ENCODE data around the gene DLK2. TPM values are rescaled to one million over a fixed set of nuclear protein-coding genes. Genes with fewer than 3 reads are reported as not detected.

DLK2 gene
- total and polyA plus RNA-seq, 8 donors: 0.22 to 1.1 (median 0.31) TPM; not detected in 2

DNA sequence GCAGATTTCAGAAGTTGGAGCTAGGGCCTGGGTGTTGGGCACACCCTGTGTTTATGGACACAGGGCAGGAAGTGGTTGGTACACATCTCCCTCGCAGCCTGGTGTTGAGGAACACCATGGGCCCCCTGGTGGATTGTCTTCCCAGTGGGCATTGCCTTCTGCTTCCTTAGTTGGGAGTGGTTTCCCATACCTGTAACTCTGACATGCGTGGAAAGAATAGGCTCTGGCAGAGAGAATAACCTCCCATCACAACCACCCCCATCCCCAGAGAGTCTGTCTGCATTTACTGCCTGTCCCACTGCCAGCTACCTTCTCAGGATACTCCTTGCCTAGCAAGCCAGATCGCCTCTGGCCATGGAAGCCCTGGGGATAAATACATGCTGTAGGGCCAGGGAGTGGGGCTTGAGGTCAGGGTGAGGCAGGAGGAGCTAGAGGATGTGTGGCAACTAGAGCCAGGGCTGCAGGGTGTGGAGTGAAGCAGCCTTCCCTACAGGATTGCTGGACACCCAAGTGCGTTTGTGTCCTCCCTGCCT, 40.1 kb upstream of the DLK2 start:
- no peaks in the 10 kb centered on the region for H3K4me1 ChIP-seq
- WGBS, 2 donors: 83 to 84% methylated on average over 4 of the region's 4 CpGs
- ATAC-seq (no peak), DNase-seq (no peak), FAIRE-seq (no peak)
- TF ChIP-seq, protein P1, sequence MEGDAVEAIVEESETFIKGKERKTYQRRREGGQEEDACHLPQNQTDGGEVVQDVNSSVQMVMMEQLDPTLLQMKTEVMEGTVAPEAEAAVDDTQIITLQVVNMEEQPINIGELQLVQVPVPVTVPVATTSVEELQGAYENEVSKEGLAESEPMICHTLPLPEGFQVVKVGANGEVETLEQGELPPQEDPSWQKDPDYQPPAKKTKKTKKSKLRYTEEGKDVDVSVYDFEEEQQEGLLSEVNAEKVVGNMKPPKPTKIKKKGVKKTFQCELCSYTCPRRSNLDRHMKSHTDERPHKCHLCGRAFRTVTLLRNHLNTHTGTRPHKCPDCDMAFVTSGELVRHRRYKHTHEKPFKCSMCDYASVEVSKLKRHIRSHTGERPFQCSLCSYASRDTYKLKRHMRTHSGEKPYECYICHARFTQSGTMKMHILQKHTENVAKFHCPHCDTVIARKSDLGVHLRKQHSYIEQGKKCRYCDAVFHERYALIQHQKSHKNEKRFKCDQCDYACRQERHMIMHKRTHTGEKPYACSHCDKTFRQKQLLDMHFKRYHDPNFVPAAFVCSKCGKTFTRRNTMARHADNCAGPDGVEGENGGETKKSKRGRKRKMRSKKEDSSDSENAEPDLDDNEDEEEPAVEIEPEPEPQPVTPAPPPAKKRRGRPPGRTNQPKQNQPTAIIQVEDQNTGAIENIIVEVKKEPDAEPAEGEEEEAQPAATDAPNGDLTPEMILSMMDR (IDR thresholded peaks at IDR 0.05): no peak
- H3K27me3 ChIP-seq: no peaks in the 10 kb centered on the region
- H3K4me3 ChIP-seq: no peak overlapping the region
- intact Hi-C loops (cut with DNase I): no loop called here
- H3K9me3 ChIP-seq: no peaks in the 10 kb centered on the region
- H3K27ac ChIP-seq: no peak overlapping the region
- H3K36me3 ChIP-seq: peaks cover 0 to 30% (median 13%) of the 10 kb centered on the region in 3 donors

DNA sequence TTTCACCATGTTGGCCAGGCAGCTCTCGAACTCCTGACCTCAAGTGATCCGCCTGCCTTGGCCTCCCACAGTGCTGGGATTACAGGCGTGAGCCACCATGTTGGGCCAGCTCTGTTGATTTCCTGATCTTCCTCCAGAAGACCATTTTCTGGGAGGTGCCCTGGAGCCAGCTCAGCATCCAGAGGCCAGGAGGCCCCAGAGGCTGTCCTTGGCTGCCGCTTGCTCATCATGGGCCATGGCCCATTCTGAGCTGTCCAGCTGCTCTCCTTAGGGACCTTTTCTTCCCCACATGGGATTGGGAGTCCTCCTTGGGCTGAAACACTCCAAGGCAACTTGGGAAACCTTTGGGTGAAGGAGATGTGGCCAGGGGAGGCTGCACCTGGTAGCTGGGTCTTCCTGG, 39.4 kb upstream of the DLK2 start:
- WGBS, 2 donors: 97 to 99% methylated on average over 4 of the region's 4 CpGs
- no peak overlapping the region for H3K4me3 ChIP-seq
- H3K9me3 ChIP-seq: no peaks in the 10 kb centered on the region
- H3K36me3 ChIP-seq: peaks cover 0 to 23% (median 8%) of the 10 kb centered on the region in 3 donors
- DNase-seq (no peak), ATAC-seq (no peak), FAIRE-seq (no peak)
- H3K4me1 ChIP-seq: no peaks in the 10 kb centered on the region
- H3K27me3 ChIP-seq: no peaks in the 10 kb centered on the region
- TF ChIP-seq, protein P1 (IDR thresholded peaks at IDR 0.05): no peak
- H3K27ac ChIP-seq: no peak overlapping the region
- intact Hi-C loops (cut with DNase I): no loop called here

DNA sequence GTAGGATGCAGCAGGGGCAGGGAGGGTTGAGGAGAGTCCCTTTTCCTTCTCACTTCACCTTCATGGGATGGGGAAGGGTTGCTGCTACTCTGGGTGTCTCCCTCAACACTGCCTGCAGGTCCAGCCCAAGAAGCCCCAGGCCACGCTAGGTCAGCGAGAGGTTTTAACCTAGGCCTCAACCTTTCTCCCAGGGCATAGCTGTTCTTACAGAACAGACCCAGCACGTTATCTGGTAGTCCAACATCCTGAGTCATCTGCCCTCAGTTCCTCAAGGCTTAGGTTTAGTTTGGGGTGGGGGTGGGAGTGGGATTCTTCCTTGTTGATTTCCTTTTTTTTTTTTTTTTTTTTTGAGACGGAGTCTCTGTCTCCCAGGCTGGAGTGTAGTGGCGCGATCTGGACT, 39.0 kb upstream of the DLK2 start:
- FAIRE-seq (no peak), ATAC-seq (no peak), DNase-seq (no peak)
- Histone ChIP-seq H3K27ac (no peak overlapping the region), H3K4me1 (no peaks in the 10 kb centered on the region), H3K4me3 (no peak overlapping the region), H3K27me3 (no peaks in the 10 kb centered on the region), H3K36me3 (peaks cover 0 to 19% (median 4%) of the 10 kb centered on the region in 3 donors), H3K9me3 (no peaks in the 10 kb centered on the region)
- intact Hi-C loops (cut with DNase I): no loop called here
- TF ChIP-seq, protein P1 (IDR thresholded peaks at IDR 0.05): no peak
- WGBS, 2 donors: 95 to 96% methylated on average over 6 of the region's 6 CpGs

DNA sequence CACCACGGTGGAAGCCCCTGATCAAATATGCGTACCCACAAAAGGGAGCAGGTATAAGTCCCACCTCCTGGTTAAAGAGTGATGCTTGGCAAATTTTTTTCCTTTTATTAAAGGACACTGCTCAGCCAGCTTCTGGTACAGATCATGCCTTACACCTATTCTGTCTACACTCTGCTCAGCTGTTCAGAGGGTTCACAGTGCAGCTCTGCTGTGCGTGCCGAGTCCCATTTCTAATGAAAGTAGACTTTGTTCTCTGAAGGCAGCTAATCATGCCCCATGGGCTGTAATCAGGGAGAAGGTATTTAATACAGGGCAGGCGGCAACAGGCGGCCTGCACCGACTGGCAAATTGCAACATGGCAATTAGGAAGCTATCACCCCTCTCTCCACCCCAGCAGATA, 38.5 kb upstream of the DLK2 start:
- FAIRE-seq (no peak), ATAC-seq (peak in 1 of 4 donors; percentile 25), DNase-seq (no peak)
- intact Hi-C loops (cut with DNase I): no loop called here
- TF ChIP-seq, protein P1 (IDR thresholded peaks at IDR 0.05): no peak
- Histone ChIP-seq H3K27me3 (no peaks in the 10 kb centered on the region), H3K4me1 (no peaks in the 10 kb centered on the region), H3K27ac (no peak overlapping the region), H3K36me3 (peaks cover 0 to 14% (median 0%) of the 10 kb centered on the region in 3 donors), H3K4me3 (no peak overlapping the region), H3K9me3 (no peaks in the 10 kb centered on the region)
- 72 to 76% methylated on average over 7 of the region's 7 CpGs for WGBS, 2 donors

DNA sequence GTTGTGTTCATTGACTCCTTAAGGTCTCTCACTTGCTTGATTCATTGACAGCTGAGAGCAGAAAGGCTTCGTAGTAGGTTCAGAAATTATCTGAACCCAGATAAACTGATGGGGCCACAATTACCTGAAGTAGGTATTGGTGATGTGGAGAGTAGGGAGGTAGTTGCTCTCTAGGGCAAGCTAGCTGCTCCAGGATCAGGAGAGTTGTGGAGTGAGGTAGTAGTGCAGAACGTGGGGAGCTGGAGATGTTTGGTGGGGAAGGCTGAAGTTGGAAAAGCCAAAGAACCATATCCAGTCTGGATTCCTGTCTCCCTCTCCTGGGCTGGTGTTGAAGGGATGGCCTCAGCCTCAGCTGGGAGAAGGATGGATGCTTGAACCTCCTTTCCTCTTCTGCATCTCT, 37.9 kb upstream of the DLK2 start:
- Histone ChIP-seq H3K9me3 (no peaks in the 10 kb centered on the region), H3K27me3 (no peaks in the 10 kb centered on the region), H3K27ac (no peak overlapping the region), H3K4me1 (no peaks in the 10 kb centered on the region), H3K36me3 (peaks cover 0 to 9% (median 0%) of the 10 kb centered on the region in 3 donors), H3K4me3 (no peak overlapping the region)
- no peak for DNase-seq
- 66 to 70% methylated on average over 2 of the region's 2 CpGs for WGBS, 2 donors
- ATAC-seq: no peak
- TF ChIP-seq, protein P1 (IDR thresholded peaks at IDR 0.05): no peak
- no peak for FAIRE-seq
- intact Hi-C loops (cut with DNase I): no loop called here

All from pancreas (tissue), 10 donors.